GM12872 (cell line): Measurements from ENCODE around the gene LCN1.

Experiments
- TF ChIP-seq, protein P1 (sequence below): IDR thresholded peaks from 3 replicates; pipeline ENCODE4 v1.5.1; 2011; ENCODE audit warnings: low read depth, mild to moderate bottlenecking, low read length, moderate library complexity; ENCODE audit not compliant: insufficient read depth

LCN1 gene

GRCh38 chr9:135550344-135550918 lies 29.2 kb downstream of the LCN1 start:
- TF ChIP-seq, protein P1, sequence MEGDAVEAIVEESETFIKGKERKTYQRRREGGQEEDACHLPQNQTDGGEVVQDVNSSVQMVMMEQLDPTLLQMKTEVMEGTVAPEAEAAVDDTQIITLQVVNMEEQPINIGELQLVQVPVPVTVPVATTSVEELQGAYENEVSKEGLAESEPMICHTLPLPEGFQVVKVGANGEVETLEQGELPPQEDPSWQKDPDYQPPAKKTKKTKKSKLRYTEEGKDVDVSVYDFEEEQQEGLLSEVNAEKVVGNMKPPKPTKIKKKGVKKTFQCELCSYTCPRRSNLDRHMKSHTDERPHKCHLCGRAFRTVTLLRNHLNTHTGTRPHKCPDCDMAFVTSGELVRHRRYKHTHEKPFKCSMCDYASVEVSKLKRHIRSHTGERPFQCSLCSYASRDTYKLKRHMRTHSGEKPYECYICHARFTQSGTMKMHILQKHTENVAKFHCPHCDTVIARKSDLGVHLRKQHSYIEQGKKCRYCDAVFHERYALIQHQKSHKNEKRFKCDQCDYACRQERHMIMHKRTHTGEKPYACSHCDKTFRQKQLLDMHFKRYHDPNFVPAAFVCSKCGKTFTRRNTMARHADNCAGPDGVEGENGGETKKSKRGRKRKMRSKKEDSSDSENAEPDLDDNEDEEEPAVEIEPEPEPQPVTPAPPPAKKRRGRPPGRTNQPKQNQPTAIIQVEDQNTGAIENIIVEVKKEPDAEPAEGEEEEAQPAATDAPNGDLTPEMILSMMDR: no peak

- TF ChIP-seq, protein P1: no peak
These were observed 29.8 kb downstream of the LCN1 start for GRCh38 chr9:135551031-135551430.

- TF ChIP-seq, protein P1: no peak
These were observed 30.2 kb downstream of the LCN1 start for GRCh38 chr9:135551456-135551855.

DNA sequence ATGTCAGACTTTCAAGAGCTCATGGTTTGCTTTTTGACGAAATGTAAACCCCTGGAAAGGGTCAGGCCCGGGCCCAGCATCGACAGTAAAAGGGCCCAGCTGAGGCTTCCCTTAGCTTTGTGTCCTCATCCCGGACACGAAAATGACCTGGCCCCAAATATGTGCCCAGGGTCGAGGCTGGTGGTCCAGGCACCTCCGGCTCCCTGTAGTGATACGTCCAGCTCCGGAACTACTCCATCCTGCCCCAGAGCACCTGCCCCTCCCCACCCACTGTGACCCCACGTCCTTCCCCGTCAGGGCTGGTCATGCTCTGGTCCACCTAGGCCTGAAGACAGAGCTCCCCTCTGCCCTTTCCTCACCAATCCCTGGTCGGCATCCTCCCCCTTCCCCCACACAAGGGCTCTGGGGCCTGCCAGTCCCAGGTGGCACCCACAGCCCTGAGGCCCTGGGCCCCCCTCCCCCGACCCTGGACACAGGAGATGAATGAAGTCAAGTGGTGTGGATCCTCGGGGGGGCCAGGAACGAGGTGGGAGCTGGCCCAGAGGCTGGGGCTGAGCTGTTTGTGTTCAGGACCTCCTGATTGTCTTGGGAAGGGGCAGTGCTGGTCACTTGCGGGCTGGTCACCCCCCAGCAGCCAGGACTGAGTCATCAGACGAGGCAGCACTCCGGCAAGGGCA lies 30.9 kb downstream of the LCN1 start:
- TF ChIP-seq, protein P1: no peak

GRCh38 chr9:135552698-135553171 lies 31.5 kb downstream of the LCN1 start:
- TF ChIP-seq, protein P1: no peak

DNA sequence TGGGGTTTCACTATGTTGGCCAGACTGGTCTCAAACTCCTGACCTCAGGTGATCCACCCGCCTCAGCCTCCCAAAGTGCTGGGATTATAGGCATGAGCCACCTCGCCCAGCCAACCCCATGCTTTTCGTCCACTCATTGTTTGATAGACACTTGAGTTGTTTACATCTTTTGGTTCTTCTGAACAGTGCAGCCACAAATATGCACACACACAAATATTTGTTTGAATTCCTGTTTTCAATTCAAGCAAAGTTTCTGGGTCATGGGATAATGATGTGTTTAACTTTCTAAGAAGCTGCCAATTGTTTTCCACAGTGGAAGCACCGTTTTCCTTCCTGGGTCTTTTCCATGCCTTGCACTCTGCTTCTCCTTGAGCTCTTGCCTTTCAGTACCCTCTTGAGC lies 33.5 kb downstream of the LCN1 start:
- TF ChIP-seq, protein P1: no peak

DNA sequence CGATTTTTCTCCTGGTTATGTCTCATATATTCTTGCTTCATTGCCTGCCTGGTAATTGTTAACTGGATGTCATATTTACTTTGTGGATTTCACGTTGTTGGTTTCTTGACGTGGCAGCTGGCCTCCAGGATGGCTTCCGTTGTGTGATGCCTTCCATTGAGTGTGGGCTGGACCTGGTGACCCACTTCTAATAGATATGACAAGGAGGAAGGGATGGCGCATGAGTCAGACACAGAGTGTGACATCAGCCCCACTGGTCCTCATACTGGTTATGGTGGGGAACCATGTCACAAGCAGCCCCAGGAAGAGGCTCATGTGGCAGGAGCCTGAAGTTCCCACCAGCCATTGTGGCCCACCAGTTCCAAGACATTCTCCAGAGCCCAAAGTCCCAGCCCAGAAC lies 34.0 kb downstream of the LCN1 start:
- TF ChIP-seq, protein P1: no peak
